Smooth muscle cell (in vitro differentiated cells): ENCODE measurements around the gene PPP1R1B. TPM values are rescaled to one million over a fixed set of nuclear protein-coding genes. Genes with fewer than 3 reads are reported as not detected.

Experiments used
- DNase-seq: peaks from one replicate; lab custom pipeline; 2025; ENCODE audit not compliant: unreplicated experiment; lab: John Stamatoyannopoulos, UW
- H2AFZ ChIP-seq: fragments of 200-600 bp; sonication (generic); 2 replicates; pipeline ENCODE4 v1.6.0; 2016; ENCODE audit warnings: antibody characterized with exemption, low read depth, mild to moderate bottlenecking
- H3F3A ChIP-seq: fragments of 200-600 bp; sonication (generic); 2 replicates; pipeline ENCODE4 v1.6.0; 2017; ENCODE audit warnings: antibody characterized with exemption, low read depth
- H3K27ac ChIP-seq: fragments of 200-600 bp; sonication (generic); 2 replicates; pipeline ENCODE4 v1.5.1; 2016; ENCODE audit warnings: low read depth, mild to moderate bottlenecking
- H3K27me3 ChIP-seq: fragments of 200-600 bp; sonication (generic); 2 replicates; pipeline ENCODE4 v1.6.1; 2016; ENCODE audit warnings: low read depth, mild to moderate bottlenecking
- H3K36me3 ChIP-seq: fragments of 200-600 bp; sonication (generic); 2 replicates; pipeline ENCODE4 v1.5.1; 2016; ENCODE audit warnings: low read depth
- H3K4me1 ChIP-seq: fragments of 200-600 bp; sonication (generic); 2 replicates; pipeline ENCODE4 v1.5.1; 2016; ENCODE audit warnings: low read depth
- H3K4me2 ChIP-seq: fragments of 200-600 bp; sonication (generic); 2 replicates; pipeline ENCODE4 v1.6.0; 2016; ENCODE audit warnings: mild to moderate bottlenecking
- H3K4me3 ChIP-seq: fragments of 200-600 bp; sonication (generic); 2 replicates; pipeline ENCODE4 v1.5.1; 2016; ENCODE audit warnings: mild to moderate bottlenecking
- H3K79me2 ChIP-seq: fragments of 200-600 bp; sonication (generic); 2 replicates; pipeline ENCODE4 v1.6.0; 2016; ENCODE audit warnings: low read depth, mild to moderate bottlenecking
- H3K9ac ChIP-seq: fragments of 200-600 bp; sonication (generic); 2 replicates; pipeline ENCODE4 v1.6.0; 2016; ENCODE audit warnings: low read depth
- H3K9me3 ChIP-seq: fragments of 200-600 bp; sonication (generic); replicated peaks from 2 replicates; pipeline ENCODE4 v1.5.1; 2016; ENCODE audit warnings: low read depth
- H4K20me1 ChIP-seq: fragments of 200-600 bp; sonication (generic); 2 replicates; pipeline ENCODE4 v1.6.0; 2016; ENCODE audit warnings: low read depth
- CTCF ChIP-seq: fragments of 200-600 bp; sonication (generic); IDR thresholded peaks from 2 replicates; pipeline ENCODE4 v1.5.1; 2017; ENCODE audit warnings: borderline replicate concordance, mild to moderate bottlenecking, antibody characterized with exemption; ENCODE audit not compliant: insufficient read depth, poor library complexity, severe bottlenecking
- WGBS: methylation state at CpG from one replicate; pipeline ENCODE4 v1.1.7; 2016; ENCODE audit warnings: low lambda C conversion rate; 5-methylcytosine and 5-hydroxymethylcytosine counted together
- polyA plus RNA-seq: library from polyadenylated mRNA; unstranded; fragments of >200 nt; fragmentation: Nextera tagmentation; extraction: Ambion mirVana; gene quantifications from 2 replicates; pipeline ENCODE4 v1.2.1, GENCODE V29; 2016
- total RNA-seq: library from RNA; depleted of rRNA; stranded (reverse); fragments of >200 nt; gene quantifications from 2 replicates; pipeline ENCODE4 v1.2.3, GENCODE V29; 2014

The PPP1R1B gene
- total and polyA plus RNA-seq, 2 experiments from 2014 or later, result not detected

GRCh38 chr17:39655105-39655504 lies 28.4 kb downstream of the PPP1R1B start:
- TF ChIP-seq CTCF, result no peak

GRCh38 chr17:39658346-39658745 lies 31.6 kb downstream of the PPP1R1B start:
- no peak overlapping the region for H3K9ac ChIP-seq
- WGBS, result 96% methylated on average over 11 of the region's 11 CpGs
- no peak overlapping the region for H3K27ac ChIP-seq
- H3K4me2 ChIP-seq, result no peak overlapping the region
- peaks cover 35% of the 10 kb centered on the region for H4K20me1 ChIP-seq
- no peaks in the 10 kb centered on the region for H3K27me3 ChIP-seq
- no peaks in the 10 kb centered on the region for H3K9me3 ChIP-seq
- DNase-seq, result no peak
- peaks cover 4% of the 10 kb centered on the region for H3K4me1 ChIP-seq
- H3K36me3 ChIP-seq, result no peaks in the 10 kb centered on the region
- H3K79me2 ChIP-seq, result peaks cover 7% of the 10 kb centered on the region
- H3F3A ChIP-seq, result no peaks in the 10 kb centered on the region
- H3K4me3 ChIP-seq, result no peak overlapping the region
- H2AFZ ChIP-seq, result no peak overlapping the region
- no peak for TF ChIP-seq CTCF

More at GRCh38 chr17:39655105-39655504, 28.4 kb downstream of the PPP1R1B start:
- peaks cover 7% of the 10 kb centered on the region for H3K79me2 ChIP-seq
- DNase-seq, result no peak
- no peaks in the 10 kb centered on the region for H3F3A ChIP-seq
- H2AFZ ChIP-seq, result no peak overlapping the region
- peaks cover 20% of the 10 kb centered on the region for H3K4me1 ChIP-seq
- no peaks in the 10 kb centered on the region for H3K9me3 ChIP-seq
- no peak overlapping the region for H3K27ac ChIP-seq
- H3K36me3 ChIP-seq, result no peaks in the 10 kb centered on the region
- 85% methylated on average over 2 of the region's 2 CpGs for WGBS
- no peaks in the 10 kb centered on the region for H3K27me3 ChIP-seq
- H4K20me1 ChIP-seq, result peaks cover 53% of the 10 kb centered on the region
- no peak overlapping the region for H3K4me2 ChIP-seq
- no peak overlapping the region for H3K9ac ChIP-seq
- no peak overlapping the region for H3K4me3 ChIP-seq

GRCh38 chr17:39658760-39659159 lies 32.0 kb downstream of the PPP1R1B start:
- H3K36me3 ChIP-seq, result no peaks in the 10 kb centered on the region
- H3F3A ChIP-seq, result no peaks in the 10 kb centered on the region
- no peak overlapping the region for H3K4me2 ChIP-seq
- peaks cover 5% of the 10 kb centered on the region for H3K79me2 ChIP-seq
- H3K27ac ChIP-seq, result no peak overlapping the region
- 97% methylated on average over 3 of the region's 3 CpGs for WGBS
- no peaks in the 10 kb centered on the region for H3K4me1 ChIP-seq
- peaks cover 31% of the 10 kb centered on the region for H4K20me1 ChIP-seq
- H3K27me3 ChIP-seq, result no peaks in the 10 kb centered on the region
- no peak for DNase-seq
- no peaks in the 10 kb centered on the region for H3K9me3 ChIP-seq
- H2AFZ ChIP-seq, result no peak overlapping the region
- no peak for TF ChIP-seq CTCF
- no peak overlapping the region for H3K9ac ChIP-seq
- no peak overlapping the region for H3K4me3 ChIP-seq

GRCh38 chr17:39659279-39660010 lies 32.7 kb downstream of the PPP1R1B start:
- Histone ChIP-seq H3K9ac (no peak overlapping the region), H3K27ac (no peak overlapping the region), H3K4me2 (no peak overlapping the region), H3K79me2 (no peaks in the 10 kb centered on the region), H3K4me1 (no peaks in the 10 kb centered on the region), H3K36me3 (no peaks in the 10 kb centered on the region), H3F3A (no peaks in the 10 kb centered on the region), H3K4me3 (no peak overlapping the region), H2AFZ (no peak overlapping the region), H3K9me3 (no peaks in the 10 kb centered on the region), H4K20me1 (peaks cover 24% of the 10 kb centered on the region), H3K27me3 (no peaks in the 10 kb centered on the region)
- 87% methylated on average over 15 of the region's 15 CpGs for WGBS
- no peak for DNase-seq
- TF ChIP-seq CTCF, result no peak
